HG02938 (cell line): ENCODE results near the gene KBTBD13.

ENCODE experiments used
- ATAC-seq: cut with Tn5 transposase; IDR thresholded peaks from one replicate; pipeline ENCODE4 v1.9.1; 2021; ENCODE audit warnings: mild to moderate bottlenecking, moderate library complexity; ENCODE audit not compliant: unreplicated experiment

The KBTBD13 gene

DNA sequence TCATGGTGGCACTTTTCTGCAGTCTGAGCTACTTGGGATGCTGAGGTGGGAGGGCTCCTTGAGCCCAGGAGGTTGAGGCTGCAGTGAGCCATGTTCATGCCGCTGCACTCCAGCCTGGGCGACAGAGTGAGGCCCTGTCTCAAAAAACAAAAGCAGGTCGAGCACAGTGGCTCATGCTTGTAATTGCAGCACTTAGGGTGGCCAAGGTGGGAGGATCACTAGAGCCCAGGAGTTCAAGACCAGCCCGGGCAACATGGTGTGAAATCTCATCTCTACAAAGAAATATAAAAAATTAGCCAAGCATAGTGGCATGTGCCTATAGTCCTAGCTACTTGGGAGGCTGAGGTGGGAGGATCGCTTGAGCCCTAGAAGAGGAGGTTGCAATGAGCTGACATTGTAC, 28.5 kb downstream of the KBTBD13 start:
- no peak for ATAC-seq

DNA sequence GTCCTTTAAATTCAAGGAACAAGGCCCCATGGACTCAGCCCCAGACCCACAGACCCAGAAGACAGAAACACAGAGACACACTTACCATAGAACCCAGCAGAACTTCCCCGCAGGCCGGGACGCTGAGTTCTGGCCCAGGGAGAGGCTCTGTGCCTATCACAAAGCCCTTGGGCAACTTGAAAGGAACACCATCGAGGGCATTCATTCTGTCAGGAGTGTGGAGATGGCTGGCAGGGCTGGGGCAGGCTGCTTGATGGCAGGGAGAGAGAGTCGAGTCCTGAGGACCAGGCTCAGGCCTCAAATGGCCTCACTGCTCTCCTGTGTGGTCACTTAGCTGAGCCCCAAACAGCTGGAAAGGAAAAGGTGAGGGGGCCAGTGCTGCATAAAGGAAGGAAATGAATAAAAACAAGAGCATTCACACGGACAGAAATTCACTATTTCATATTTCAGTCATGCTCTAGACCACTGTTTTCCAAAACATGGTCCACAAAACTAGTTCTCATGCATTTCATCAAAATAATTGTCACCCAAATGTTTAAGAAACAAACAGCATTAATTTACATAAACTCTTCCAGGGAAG, 29.6 kb downstream of the KBTBD13 start:
- no peak for ATAC-seq

DNA sequence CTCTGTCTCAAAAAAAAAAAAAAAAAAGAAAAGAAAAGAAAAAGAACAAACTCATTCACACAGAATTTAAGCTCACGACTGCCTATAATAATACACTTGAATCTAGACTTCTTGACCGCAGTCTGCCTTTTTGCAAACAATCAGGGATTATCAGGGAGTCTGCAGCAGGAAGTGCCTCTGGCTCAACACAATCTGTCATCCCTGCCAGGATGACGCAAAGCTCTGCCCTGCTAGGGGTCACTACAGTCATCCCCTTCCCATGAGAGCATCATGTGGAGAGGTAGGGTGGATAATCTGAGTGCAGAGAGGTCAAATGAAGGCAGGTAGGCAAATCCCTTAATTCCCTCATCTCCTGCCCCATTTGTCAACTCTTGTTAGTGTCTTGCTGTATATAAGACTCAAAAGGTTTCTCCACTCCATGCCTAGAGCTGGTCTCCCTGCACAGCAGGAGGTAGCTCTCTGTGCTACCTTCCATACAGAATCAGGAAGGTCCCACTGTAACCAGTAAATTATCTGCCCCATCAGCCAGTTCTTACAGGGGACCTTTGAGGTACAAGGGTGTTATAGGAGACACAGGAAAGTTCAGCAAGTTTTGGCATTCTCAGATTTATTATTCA, 34.2 kb downstream of the KBTBD13 start:
- ATAC-seq: no peak

DNA sequence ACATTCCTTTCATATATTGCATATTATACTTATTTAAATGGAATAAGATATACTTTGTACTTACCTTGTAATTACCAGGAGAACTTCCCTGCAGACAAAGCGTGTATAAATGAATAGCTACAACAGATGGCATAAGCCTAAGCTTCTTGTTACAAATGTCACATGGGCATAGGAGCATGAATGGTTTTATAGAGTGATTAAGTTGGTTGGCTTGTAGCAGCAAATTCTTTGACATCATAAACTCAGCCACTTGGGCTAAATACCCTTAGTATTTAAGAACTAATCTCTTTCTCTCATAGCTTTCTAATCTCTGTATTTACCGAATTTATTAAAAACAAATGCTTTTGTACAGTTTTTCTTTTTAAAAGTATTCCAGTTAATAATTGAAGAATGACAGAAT, 38.5 kb downstream of the KBTBD13 start, which contains the start of gene UBAP1L:
Gene UBAP1L (minus strand): TSS at position 115 of the 400 bp plus-strand sequence. CDS start 8,985 bp downstream, outside the sequence.
- no peak for ATAC-seq

DNA sequence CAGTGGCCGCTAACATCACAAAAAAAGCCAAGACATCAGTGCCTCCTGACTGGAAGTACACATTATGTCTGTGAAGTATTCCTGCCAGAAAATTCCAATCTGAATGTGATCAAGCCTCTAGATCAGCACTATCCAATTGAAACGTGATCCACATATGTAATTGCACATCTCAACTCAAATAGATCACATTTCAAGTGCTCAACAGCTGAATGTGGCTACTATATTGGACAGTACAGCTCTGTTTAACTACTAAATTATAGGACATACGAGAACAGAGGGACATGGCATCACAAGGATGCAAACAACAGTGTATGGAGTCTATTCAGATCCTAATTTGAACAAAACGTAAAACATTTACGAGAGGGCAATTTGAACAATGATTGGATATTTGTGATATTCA, 39.0 kb downstream of the KBTBD13 start:
- no peak for ATAC-seq
